HepG2 (cell line): Measurements from ENCODE around the gene PRSS33. TPM values are rescaled to one million over a fixed set of nuclear protein-coding genes. Genes with fewer than 3 reads are reported as not detected.

Experiments
- AHR ChIP-seq: IDR thresholded peaks from 2 replicates; pipeline ENCODE4 v1.6.1; 2018; ENCODE audit warnings: missing genetic modification reagents, missing compliant biosample characterization
- ARID2 ChIP-seq: sonication (generic); formaldehyde crosslinking; IDR thresholded peaks from 2 replicates; pipeline ENCODE4 v1.8.1; 2022; ENCODE audit warnings: mild to moderate bottlenecking, missing genetic modification reagents, borderline replicate concordance
- HOXA3 ChIP-seq: sonication (generic); formaldehyde crosslinking; IDR thresholded peaks from 2 replicates; pipeline ENCODE4 v1.5.0; 2020; ENCODE audit warnings: missing genetic modification reagents
- KLF16 ChIP-seq, 2 experiments: sonication (generic) in 1 of 2; formaldehyde crosslinking in 1 of 2; IDR thresholded peaks; 2 replicates each; pipeline versions ENCODE4 v1.6.1 to v1.8.0; 2016 to 2023; ENCODE audit warnings: missing genetic modification reagents in 2 of 2, missing compliant biosample characterization in 1 of 2
- KMT2B ChIP-seq: IDR thresholded peaks from 2 replicates; pipeline ENCODE4 v1.6.1; 2016; ENCODE audit warnings: missing genetic modification reagents, missing compliant biosample characterization
- MED1 ChIP-seq: sonication (generic); formaldehyde crosslinking; IDR thresholded peaks from 2 replicates; pipeline ENCODE4 v1.4.0; 2020; ENCODE audit warnings: missing genetic modification reagents
- MEIS1 ChIP-seq: sonication (generic); formaldehyde crosslinking; IDR thresholded peaks from 2 replicates; pipeline ENCODE4 v1.9.0; 2021; ENCODE audit warnings: mild to moderate bottlenecking, missing genetic modification reagents, moderate library complexity, borderline replicate concordance
- NFATC3 ChIP-seq: sonication (generic); formaldehyde crosslinking; IDR thresholded peaks from 2 replicates; pipeline ENCODE4 v1.5.1; 2020; ENCODE audit warnings: mild to moderate bottlenecking, missing genetic modification reagents
- ONECUT2 ChIP-seq: sonication (generic); formaldehyde crosslinking; IDR thresholded peaks from 2 replicates; pipeline ENCODE4 v1.4.0; 2020; ENCODE audit warnings: missing genetic modification reagents
- PITX1 ChIP-seq: sonication (generic); formaldehyde crosslinking; IDR thresholded peaks from 2 replicates; pipeline ENCODE4 v1.5.1; 2020; ENCODE audit warnings: mild to moderate bottlenecking, missing genetic modification reagents
- POLR2AphosphoS5 ChIP-seq: IDR thresholded peaks from 2 replicates; pipeline ENCODE4 v1.6.1; 2012; ENCODE audit warnings: low read depth, low read length
- SNAI1 ChIP-seq: sonication (generic); formaldehyde crosslinking; IDR thresholded peaks from 2 replicates; pipeline ENCODE4 v1.5.0; 2020; ENCODE audit warnings: mild to moderate bottlenecking, missing genetic modification reagents, borderline replicate concordance
- TEAD3 ChIP-seq: optimal IDR thresholded peaks from 2 replicates; pipeline ENCODE3; 2016; ENCODE audit warnings: borderline replicate concordance
- WIZ ChIP-seq: sonication (generic); formaldehyde crosslinking; IDR thresholded peaks from 2 replicates; pipeline ENCODE4 v1.5.1; 2020; ENCODE audit warnings: mild to moderate bottlenecking, missing genetic modification reagents
- ZC3H13 ChIP-seq: sonication (generic); formaldehyde crosslinking; IDR thresholded peaks from 2 replicates; pipeline ENCODE4 v1.8.1; 2023; ENCODE audit warnings: mild to moderate bottlenecking, missing genetic modification reagents, moderate library complexity
- ZNF160 ChIP-seq: sonication (generic); formaldehyde crosslinking; IDR thresholded peaks from 2 replicates; pipeline ENCODE4 v1.8.0; 2022; ENCODE audit warnings: mild to moderate bottlenecking, inconsistent platforms, missing genetic modification reagents
- ZNF280D ChIP-seq: sonication (generic); formaldehyde crosslinking; IDR thresholded peaks from 2 replicates; pipeline ENCODE4 v1.5.1; 2020; ENCODE audit warnings: mild to moderate bottlenecking, missing genetic modification reagents
- ZNF430 ChIP-seq: sonication (generic); formaldehyde crosslinking; IDR thresholded peaks from 2 replicates; pipeline ENCODE4 v1.9.0; 2021; ENCODE audit warnings: mild to moderate bottlenecking, missing genetic modification reagents
- ZNF562 ChIP-seq: sonication (generic); formaldehyde crosslinking; IDR thresholded peaks from 2 replicates; pipeline ENCODE4 v1.8.0; 2022; ENCODE audit warnings: missing genetic modification reagents, borderline replicate concordance
- ZNF616 ChIP-seq: sonication (generic); formaldehyde crosslinking; IDR thresholded peaks from 2 replicates; pipeline ENCODE4 v1.5.0; 2020; ENCODE audit warnings: low read depth, mild to moderate bottlenecking, missing genetic modification reagents
- ZNF790 ChIP-seq: sonication (generic); formaldehyde crosslinking; IDR thresholded peaks from 2 replicates; pipeline ENCODE4 v1.8.0; 2022; ENCODE audit warnings: missing genetic modification reagents, mild to moderate bottlenecking, borderline replicate concordance
- ZSCAN12 ChIP-seq: sonication (generic); formaldehyde crosslinking; IDR thresholded peaks from 2 replicates; pipeline ENCODE4 v1.9.0; 2021; ENCODE audit warnings: mild to moderate bottlenecking, missing genetic modification reagents
- ZSCAN9 ChIP-seq: IDR thresholded peaks from 2 replicates; pipeline ENCODE4 v1.6.1; 2016; ENCODE audit warnings: borderline replicate concordance
- polyA plus RNA-seq, 8 experiments: library from polyadenylated mRNA; depleted of rRNA in 3 of 8; stranded (reverse) in 7 of 8; unstranded in 1 of 8; fragments of >200 nt; fragmentation: Illumina TruSeq in 4 of 8; extraction: Trizol in 4 of 8; gene quantifications; 2 replicates each; pipeline versions ENCODE4 v1.2.1 to v1.2.3, GENCODE V29; 2011 to 2016; ENCODE audit warnings: low read depth in 4 of 8, missing spikeins in 1 of 8, mixed read lengths in 1 of 8; ENCODE audit not compliant: insufficient read depth in 1 of 8
- total RNA-seq, 5 experiments: library from RNA; depleted of rRNA; stranded (reverse); fragments of >200 nt; fragmentation: Illumina TruSeq; extraction: Trizol; gene quantifications; 2 replicates each; pipeline ENCODE4 v1.2.3, GENCODE V29; 2016; ENCODE audit warnings: low read depth in 1 of 5
- TF ChIP-seq, protein P1 (sequence below): IDR thresholded peaks from 2 replicates; pipeline ENCODE4 v1.6.1; 2016; ENCODE audit warnings: mild to moderate bottlenecking, missing biosample characterization, missing genetic modification reagents
- TF ChIP-seq, protein P2 (sequence below): sonication (generic); formaldehyde crosslinking; IDR thresholded peaks from 2 replicates; pipeline ENCODE4 v1.4.0; 2020; ENCODE audit warnings: missing genetic modification reagents
- TF ChIP-seq, protein P3 (sequence below): sonication (generic); formaldehyde crosslinking; IDR thresholded peaks from 2 replicates; pipeline ENCODE4 v1.4.0; 2020; ENCODE audit warnings: missing genetic modification reagents, borderline replicate concordance

Gene PRSS33
- total and polyA plus RNA-seq, 2 of the 13 experiments (the other 11 are each of a cell fraction or from before 2014, with no cell fraction given), result not detected

DNA sequence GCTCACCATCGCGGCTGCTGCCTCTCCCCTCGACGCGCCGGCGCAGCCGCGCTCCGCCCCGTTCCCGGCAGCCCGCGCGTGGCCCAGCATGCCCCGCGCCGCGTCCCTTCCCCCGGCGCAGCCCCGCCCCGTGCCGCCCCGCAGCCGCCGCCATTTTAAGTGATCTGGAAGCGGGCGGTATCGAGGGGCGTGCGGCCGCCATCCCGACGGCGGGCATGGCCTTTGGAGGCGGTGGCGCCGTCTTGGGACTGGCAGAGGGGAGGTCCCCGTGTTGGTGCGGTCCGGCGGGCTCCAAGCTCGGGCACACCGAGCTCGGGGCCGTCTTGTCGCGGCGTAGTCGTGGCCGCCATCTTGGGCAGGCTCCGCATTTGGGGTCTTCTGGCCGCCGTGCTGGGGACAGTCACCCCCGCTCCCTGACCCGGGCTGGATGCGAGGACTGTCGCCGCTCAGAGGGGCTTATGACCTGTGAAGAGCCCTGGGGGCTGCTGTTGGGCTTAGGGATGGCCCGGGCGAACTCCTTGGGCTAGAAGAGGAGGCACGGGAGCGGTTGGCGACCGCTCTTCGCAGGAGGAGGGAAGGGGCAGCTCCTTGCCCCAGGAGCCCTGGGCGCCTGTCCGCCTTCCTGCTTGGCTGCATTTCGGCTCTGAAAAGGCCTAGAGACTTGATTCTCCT, 10.0 kb downstream of the PRSS33 start, which contains the start of gene ELOB (continued):
- peak; percentile 73 for TF ChIP-seq ZNF430
- TF ChIP-seq MED1 (CRISPR knock-in tag), result peak; percentile 41; the same call in 1 of the 2 replicates
- TF ChIP-seq SNAI1 (CRISPR knock-in tag), result no peak
- TF ChIP-seq ZNF616 (CRISPR knock-in tag), result 0 out of 2 replicates have a peak, but pooled peaks have one; percentile 67
- no peak for TF ChIP-seq KMT2B (CRISPR knock-in tag)
- no peak for TF ChIP-seq MEIS1 (CRISPR knock-in tag)
- peak; percentile 35 for TF ChIP-seq TEAD3 (CRISPR knock-in tag)
- TF ChIP-seq ZSCAN12 (CRISPR knock-in tag), result no peak
- TF ChIP-seq, protein P1, sequence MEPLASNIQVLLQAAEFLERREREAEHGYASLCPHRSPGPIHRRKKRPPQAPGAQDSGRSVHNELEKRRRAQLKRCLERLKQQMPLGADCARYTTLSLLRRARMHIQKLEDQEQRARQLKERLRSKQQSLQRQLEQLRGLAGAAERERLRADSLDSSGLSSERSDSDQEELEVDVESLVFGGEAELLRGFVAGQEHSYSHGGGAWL, result peak; percentile 28; the same call in 1 of the 2 replicates
- no peak for TF ChIP-seq WIZ (CRISPR knock-in tag)
- TF ChIP-seq AHR (CRISPR knock-in tag), result peak; percentile 87; the same call in 1 of the 2 replicates
- peak; percentile 75; the same call in 1 of the 2 replicates for TF ChIP-seq ZNF160
- TF ChIP-seq ARID2 (CRISPR knock-in tag), result no peak
- TF ChIP-seq POLR2AphosphoS5, result peak; percentile 75
- peak; percentile 42; the same call in 1 of the 2 replicates for TF ChIP-seq PITX1 (CRISPR knock-in tag)
- peak in 1 of 2 experiments; percentile 50; a peak in 1 of 4 replicates for TF ChIP-seq KLF16 (CRISPR knock-in tag; IDR thresholded peaks at IDR 0.05)
- TF ChIP-seq ZSCAN9 (CRISPR knock-in tag), result 0 out of 2 replicates have a peak, but pooled peaks have one; percentile 43
- peak; percentile 99 for TF ChIP-seq HOXA3
- TF ChIP-seq ZNF280D (CRISPR knock-in tag), result 0 out of 2 replicates have a peak, but pooled peaks have one; percentile 36
- no peak for TF ChIP-seq ZNF562 (CRISPR knock-in tag)
- no peak for TF ChIP-seq NFATC3 (CRISPR knock-in tag)
- peak; percentile 67; the same call in 1 of the 2 replicates for TF ChIP-seq ZC3H13
- no peak for TF ChIP-seq ZNF790 (CRISPR knock-in tag)
- TF ChIP-seq, protein P2, sequence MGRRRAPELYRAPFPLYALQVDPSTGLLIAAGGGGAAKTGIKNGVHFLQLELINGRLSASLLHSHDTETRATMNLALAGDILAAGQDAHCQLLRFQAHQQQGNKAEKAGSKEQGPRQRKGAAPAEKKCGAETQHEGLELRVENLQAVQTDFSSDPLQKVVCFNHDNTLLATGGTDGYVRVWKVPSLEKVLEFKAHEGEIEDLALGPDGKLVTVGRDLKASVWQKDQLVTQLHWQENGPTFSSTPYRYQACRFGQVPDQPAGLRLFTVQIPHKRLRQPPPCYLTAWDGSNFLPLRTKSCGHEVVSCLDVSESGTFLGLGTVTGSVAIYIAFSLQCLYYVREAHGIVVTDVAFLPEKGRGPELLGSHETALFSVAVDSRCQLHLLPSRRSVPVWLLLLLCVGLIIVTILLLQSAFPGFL, result no peak
- no peak for TF ChIP-seq ONECUT2
- TF ChIP-seq, protein P3, sequence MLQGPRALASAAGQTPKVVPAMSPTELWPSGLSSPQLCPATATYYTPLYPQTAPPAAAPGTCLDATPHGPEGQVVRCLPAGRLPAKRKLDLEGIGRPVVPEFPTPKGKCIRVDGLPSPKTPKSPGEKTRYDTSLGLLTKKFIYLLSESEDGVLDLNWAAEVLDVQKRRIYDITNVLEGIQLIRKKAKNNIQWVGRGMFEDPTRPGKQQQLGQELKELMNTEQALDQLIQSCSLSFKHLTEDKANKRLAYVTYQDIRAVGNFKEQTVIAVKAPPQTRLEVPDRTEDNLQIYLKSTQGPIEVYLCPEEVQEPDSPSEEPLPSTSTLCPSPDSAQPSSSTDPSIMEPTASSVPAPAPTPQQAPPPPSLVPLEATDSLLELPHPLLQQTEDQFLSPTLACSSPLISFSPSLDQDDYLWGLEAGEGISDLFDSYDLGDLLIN (CRISPR knock-in tag), result no peak; the same call in 1 of the 2 replicates
